GM12891 (cell line): Measurements from ENCODE around the gene ZNF668.

Experiments
- DNase-seq: peaks from one replicate; pipeline ENCODE4 v3.0.0; 2011; ENCODE audit warnings: low spot score; ENCODE audit not compliant: insufficient read length
- FAIRE-seq: peaks from 2 replicates; lab custom pipeline; 2011; peaks lifted over from hg19 to GRCh38; lab: Jason Lieb, UNC
- PAX5 ChIP-seq: IDR thresholded peaks from 2 replicates; pipeline ENCODE4 v1.6.1; 2011; ENCODE audit warnings: low read length, moderate library complexity, mild to moderate bottlenecking; ENCODE audit not compliant: insufficient read depth, severe bottlenecking
- POLR2A ChIP-seq: IDR thresholded peaks from 2 replicates; pipeline ENCODE4 v1.6.1; 2011; ENCODE audit warnings: low read depth, low read length, control low read depth
- POLR2AphosphoS5 ChIP-seq: IDR thresholded peaks from 2 replicates; pipeline ENCODE4 v1.6.1; 2011; ENCODE audit warnings: low read depth, low read length, control low read depth
- POU2F2 ChIP-seq: IDR thresholded peaks from 2 replicates; pipeline ENCODE4 v1.6.1; 2011; ENCODE audit warnings: low read depth, mild to moderate bottlenecking, control low read depth, low read length, moderate library complexity
- SPI1 ChIP-seq: IDR thresholded peaks from 2 replicates; pipeline ENCODE4 v1.6.1; 2011; ENCODE audit warnings: low read depth, low read length, control low read depth
- TAF1 ChIP-seq: IDR thresholded peaks from 2 replicates; pipeline ENCODE4 v1.6.1; 2011; ENCODE audit warnings: low read depth, low read length, control low read depth

The ZNF668 gene

GRCh38 chr16:31055613-31056012 lies 18.4 kb downstream of the ZNF668 start:
- no peak for DNase-seq
- no peak for FAIRE-seq
- no peak for TF ChIP-seq TAF1
- no peak for TF ChIP-seq PAX5
- TF ChIP-seq POU2F2, result no peak
- no peak for TF ChIP-seq SPI1
- TF ChIP-seq POLR2AphosphoS5, result no peak
- no peak for TF ChIP-seq POLR2A

- DNase-seq (no peak), FAIRE-seq (no peak)
- TF ChIP-seq TAF1, result no peak
- no peak for TF ChIP-seq POLR2A
- no peak for TF ChIP-seq POU2F2
- TF ChIP-seq PAX5, result no peak
- TF ChIP-seq SPI1, result no peak
- no peak for TF ChIP-seq POLR2AphosphoS5
These were observed 21.9 kb downstream of the ZNF668 start for GRCh38 chr16:31052114-31052513.

GRCh38 chr16:31050280-31051030 lies 23.6 kb downstream of the ZNF668 start:
- TF ChIP-seq POLR2AphosphoS5 (no peak), POU2F2 (no peak), PAX5 (no peak), SPI1 (no peak), POLR2A (no peak), TAF1 (no peak)
- no peak for DNase-seq
- no peak for FAIRE-seq

- FAIRE-seq, result no peak
These were observed 30.1 kb downstream of the ZNF668 start for GRCh38 chr16:31043898-31044481.

GRCh38 chr16:31043352-31043751 lies 30.7 kb downstream of the ZNF668 start:
- no peak for FAIRE-seq
- TF ChIP-seq TAF1 (no peak), POLR2AphosphoS5 (no peak), POU2F2 (no peak), POLR2A (no peak), PAX5 (no peak), SPI1 (no peak)
- DNase-seq, result no peak

More at GRCh38 chr16:31043898-31044481, 30.1 kb downstream of the ZNF668 start:
- TF ChIP-seq POLR2AphosphoS5, result no peak
- TF ChIP-seq POLR2A, result no peak
- TF ChIP-seq TAF1, result no peak
- no peak for TF ChIP-seq PAX5
- no peak for TF ChIP-seq SPI1
- no peak for TF ChIP-seq POU2F2
- DNase-seq, result no peak

- FAIRE-seq, result no peak
- DNase-seq, result no peak
- TF ChIP-seq SPI1 (no peak), PAX5 (no peak), POLR2AphosphoS5 (no peak), TAF1 (no peak), POU2F2 (no peak)
These were observed 31.2 kb downstream of the ZNF668 start for GRCh38 chr16:31042866-31043265.

- DNase-seq (no peak), FAIRE-seq (no peak)
- TF ChIP-seq TAF1 (no peak), PAX5 (no peak), POLR2A (no peak), POLR2AphosphoS5 (no peak), SPI1 (no peak), POU2F2 (no peak)
These were observed 35.0 kb downstream of the ZNF668 start for GRCh38 chr16:31038993-31039392.

- FAIRE-seq (no peak), DNase-seq (no peak)
- TF ChIP-seq POLR2AphosphoS5 (no peak), POU2F2 (no peak), TAF1 (no peak), SPI1 (no peak), PAX5 (no peak), POLR2A (no peak)
These were observed 37.3 kb downstream of the ZNF668 start for GRCh38 chr16:31036691-31037090.

- DNase-seq (peak; percentile 87), FAIRE-seq (peak; percentile 85)
- TF ChIP-seq POLR2A (no peak), PAX5 (no peak), TAF1 (no peak), POLR2AphosphoS5 (no peak), POU2F2 (no peak), SPI1 (no peak)
These were observed 40.1 kb downstream of the ZNF668 start for GRCh38 chr16:31033709-31034492.
